Skeletal muscle satellite cell (primary cell): ENCODE data around the gene RNU5D-1.

Experiments
- H3K27me3 ChIP-seq: 2 replicates; pipeline ENCODE4 v1.7.0; 2013; ENCODE audit warnings: low read length; ENCODE audit not compliant: control insufficient read depth, insufficient read depth
- H3K36me3 ChIP-seq: 2 replicates; pipeline ENCODE4 v1.7.0; 2013; ENCODE audit warnings: mild to moderate bottlenecking, control low read depth, low read length; ENCODE audit not compliant: insufficient read depth
- H3K4me1 ChIP-seq: 2 replicates; pipeline ENCODE4 v1.7.0; 2013; ENCODE audit warnings: low read length; ENCODE audit not compliant: control insufficient read depth, insufficient read depth
- H3K4me2 ChIP-seq: 2 replicates; pipeline ENCODE4 v1.7.0; 2013; ENCODE audit warnings: mild to moderate bottlenecking, low read length
- H3K4me3 ChIP-seq: 2 replicates; pipeline ENCODE4 v1.7.0; 2013; ENCODE audit warnings: low read length
- H3K9ac ChIP-seq: 2 replicates; pipeline ENCODE4 v1.7.0; 2013; ENCODE audit warnings: mild to moderate bottlenecking, low read depth, low read length, moderate library complexity
- H3K9me3 ChIP-seq: replicated peaks from 2 replicates; pipeline ENCODE4 v1.7.0; 2013; ENCODE audit warnings: mild to moderate bottlenecking, control low read depth, low read length

Gene RNU5D-1

DNA sequence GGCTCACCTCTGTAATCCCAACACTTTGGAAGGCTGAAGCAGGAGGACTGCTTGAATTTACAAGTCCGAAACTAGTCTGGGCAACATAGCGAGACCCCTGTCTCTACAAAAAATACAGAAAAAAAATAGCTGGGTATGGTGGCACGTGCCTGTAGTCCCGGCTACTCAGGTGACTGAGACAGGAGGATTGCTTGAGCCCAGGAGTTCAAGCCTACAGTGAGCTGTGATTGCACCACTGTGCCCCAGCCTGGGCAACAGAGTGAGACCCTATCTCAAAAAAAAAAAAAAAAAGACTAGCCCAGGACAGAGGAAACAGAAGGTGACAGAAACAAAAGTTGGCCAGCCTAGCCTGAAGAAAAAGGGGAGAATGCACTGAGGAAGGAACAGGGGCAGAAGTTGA lies 35.3 kb downstream of the RNU5D-1 start:
- Histone ChIP-seq H3K36me3 (no peaks in the 10 kb centered on the region), H3K4me2 (no peak overlapping the region), H3K4me3 (no peak overlapping the region), H3K4me1 (no peaks in the 10 kb centered on the region), H3K27me3 (peaks cover 23% of the 10 kb centered on the region), H3K9me3 (no peaks in the 10 kb centered on the region), H3K9ac (no peak overlapping the region)

DNA sequence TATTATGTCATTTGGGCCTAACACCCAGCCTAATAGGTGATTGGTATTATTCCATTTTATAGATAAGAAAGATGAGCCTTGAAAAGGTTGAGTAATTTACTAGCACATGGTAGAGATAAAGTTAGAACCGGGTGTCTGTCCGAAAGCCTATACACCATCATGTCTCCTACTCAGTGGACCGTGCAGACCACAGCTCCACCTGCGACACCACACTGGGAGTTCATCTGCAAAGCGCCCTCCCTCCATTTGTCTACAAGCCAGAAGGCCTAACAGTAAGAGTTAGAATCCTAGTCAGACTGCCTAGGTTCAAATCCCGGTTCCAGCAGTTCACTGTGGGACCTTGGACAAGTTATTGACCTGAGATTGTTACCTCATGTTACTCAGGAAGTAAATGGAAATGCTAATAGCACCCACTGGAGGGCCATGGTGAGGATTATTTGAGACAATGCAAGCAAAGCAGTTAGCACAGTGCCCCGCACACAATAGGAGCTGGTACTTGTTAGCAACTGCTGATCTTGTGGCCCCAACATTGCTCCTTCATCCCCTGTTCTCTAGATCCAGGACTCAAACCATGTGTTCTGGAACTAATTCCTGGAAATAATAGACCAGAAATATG lies 36.0 kb downstream of the RNU5D-1 start:
- H3K36me3 ChIP-seq = no peaks in the 10 kb centered on the region
- H3K27me3 ChIP-seq = peaks cover 23% of the 10 kb centered on the region
- H3K9ac ChIP-seq = no peak overlapping the region
- no peak overlapping the region for H3K4me3 ChIP-seq
- H3K4me1 ChIP-seq = no peaks in the 10 kb centered on the region
- no peak overlapping the region for H3K4me2 ChIP-seq
- no peaks in the 10 kb centered on the region for H3K9me3 ChIP-seq

DNA sequence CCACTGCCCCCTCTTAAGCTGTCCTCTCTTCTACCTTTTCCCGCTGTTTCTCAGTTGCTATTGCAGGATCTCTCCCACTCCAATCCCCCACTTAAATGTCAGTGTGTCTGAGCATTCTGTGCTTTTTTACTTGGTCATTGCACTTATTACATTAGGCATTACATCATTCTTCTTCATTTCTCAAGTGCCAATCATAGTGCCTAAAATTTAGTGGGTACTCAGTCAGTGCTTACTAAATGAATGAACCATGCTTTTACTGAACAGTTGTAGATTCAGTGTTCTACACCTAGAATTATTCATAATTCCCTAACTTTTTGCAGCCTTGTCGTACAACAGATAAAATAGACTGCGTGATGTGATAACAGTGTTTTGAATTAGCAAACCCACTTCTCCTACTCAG lies 37.1 kb downstream of the RNU5D-1 start:
- H3K4me2 ChIP-seq = no peak overlapping the region
- no peak overlapping the region for H3K9ac ChIP-seq
- no peak overlapping the region for H3K4me3 ChIP-seq
- no peaks in the 10 kb centered on the region for H3K36me3 ChIP-seq
- H3K9me3 ChIP-seq = no peaks in the 10 kb centered on the region
- H3K4me1 ChIP-seq = no peaks in the 10 kb centered on the region
- peaks cover 23% of the 10 kb centered on the region for H3K27me3 ChIP-seq

DNA sequence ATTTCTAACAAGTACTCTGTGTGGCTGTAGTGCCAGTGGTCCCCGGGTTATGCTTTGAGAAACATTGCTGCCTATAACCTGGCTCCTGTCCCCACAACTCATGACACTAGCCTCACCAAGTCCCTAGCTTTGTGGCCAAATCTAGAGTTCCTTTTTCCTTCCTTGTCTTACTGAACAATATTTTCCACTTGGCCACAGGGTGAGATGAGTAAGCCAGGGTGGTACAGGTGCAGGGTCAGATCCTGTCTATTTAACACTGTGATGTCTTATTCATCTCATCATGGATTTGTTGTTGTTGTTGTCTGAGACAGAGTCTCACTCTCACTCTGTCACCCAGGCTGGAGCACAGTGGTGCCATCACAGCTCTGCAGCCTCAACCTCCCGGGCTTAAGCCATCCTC lies 37.8 kb downstream of the RNU5D-1 start:
- no peaks in the 10 kb centered on the region for H3K36me3 ChIP-seq
- no peaks in the 10 kb centered on the region for H3K9me3 ChIP-seq
- H3K27me3 ChIP-seq = peaks cover 24% of the 10 kb centered on the region
- H3K9ac ChIP-seq = no peak overlapping the region
- H3K4me2 ChIP-seq = no peak overlapping the region
- H3K4me1 ChIP-seq = no peaks in the 10 kb centered on the region
- H3K4me3 ChIP-seq = no peak overlapping the region

DNA sequence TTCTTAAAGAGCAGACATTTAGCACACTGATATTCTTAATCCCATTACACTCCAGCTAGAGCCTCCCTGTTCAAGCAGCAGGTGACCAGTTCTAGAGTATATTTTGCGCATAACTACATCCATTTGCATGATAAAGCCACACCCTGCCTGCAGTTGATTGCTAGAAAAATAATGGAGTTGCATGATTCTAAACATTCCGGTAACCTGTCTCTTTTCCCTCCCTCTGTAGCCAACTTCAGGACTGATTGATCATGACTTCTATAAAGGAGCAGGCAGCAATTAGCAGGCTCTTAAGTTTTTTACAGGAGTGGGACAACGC lies 41.6 kb downstream of the RNU5D-1 start:
- H3K4me1 ChIP-seq = no peaks in the 10 kb centered on the region
- H3K36me3 ChIP-seq = no peaks in the 10 kb centered on the region
- H3K9me3 ChIP-seq = no peaks in the 10 kb centered on the region
- peaks cover 15% of the 10 kb centered on the region for H3K27me3 ChIP-seq
- H3K4me2 ChIP-seq = no peak overlapping the region
- H3K9ac ChIP-seq = no peak overlapping the region
- no peak overlapping the region for H3K4me3 ChIP-seq

DNA sequence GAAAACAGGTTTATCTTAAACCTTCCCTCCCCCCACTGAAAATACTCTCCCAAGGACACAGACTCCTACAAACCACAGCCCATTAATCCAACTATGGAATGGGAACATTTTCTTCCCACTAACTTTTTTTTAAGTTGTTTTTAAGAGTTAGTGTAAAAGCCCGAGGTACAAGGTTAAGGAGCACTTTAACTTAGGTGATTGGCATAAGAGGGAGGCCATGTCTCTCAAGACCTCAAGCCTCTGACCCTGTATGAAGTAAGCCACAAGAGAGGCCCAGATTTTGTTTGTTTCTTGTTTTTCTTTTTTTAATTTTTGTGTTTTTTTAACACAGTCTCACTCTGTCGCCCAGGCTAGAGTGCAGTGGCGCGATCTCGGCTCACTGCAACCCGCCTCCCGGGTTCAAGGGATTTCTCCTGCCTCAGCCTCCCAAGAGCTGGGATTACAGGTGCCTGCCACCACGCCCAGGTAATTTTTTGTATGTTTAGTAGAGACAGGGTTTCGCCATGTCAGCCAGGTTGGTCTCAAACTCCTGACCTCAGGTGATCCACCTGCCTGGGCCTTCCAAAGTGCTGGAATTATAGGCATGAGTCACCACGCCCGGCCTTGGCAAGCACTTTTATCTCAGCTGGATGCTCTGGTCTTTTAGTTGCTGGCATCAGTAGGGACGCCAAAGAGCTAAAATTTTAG lies 42.1 kb downstream of the RNU5D-1 start:
- Histone ChIP-seq H3K36me3 (no peaks in the 10 kb centered on the region), H3K27me3 (peaks cover 15% of the 10 kb centered on the region), H3K9ac (no peak overlapping the region), H3K4me3 (no peak overlapping the region), H3K4me1 (no peaks in the 10 kb centered on the region), H3K4me2 (no peak overlapping the region), H3K9me3 (no peaks in the 10 kb centered on the region)

DNA sequence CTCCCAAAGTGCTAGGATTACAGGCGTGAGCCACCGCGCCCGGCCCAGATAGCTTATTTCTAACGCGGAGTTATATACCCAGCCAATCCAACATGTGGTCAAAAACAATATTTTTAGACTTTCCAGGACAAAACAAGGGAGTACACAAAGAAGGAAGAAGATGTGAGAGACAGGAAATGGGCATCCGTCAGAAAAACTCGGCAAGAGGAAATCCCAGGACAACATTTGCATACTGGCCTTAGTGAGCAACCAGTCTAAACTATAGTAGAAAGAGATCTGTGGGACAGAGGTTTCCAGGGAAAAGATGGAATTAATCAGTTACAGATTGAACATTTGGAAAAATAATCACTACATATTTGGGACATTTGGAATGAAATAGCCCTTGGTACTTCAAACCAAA lies 45.1 kb downstream of the RNU5D-1 start:
- H3K36me3 ChIP-seq = no peaks in the 10 kb centered on the region
- H3K27me3 ChIP-seq = peaks cover 6% of the 10 kb centered on the region
- no peak overlapping the region for H3K4me3 ChIP-seq
- no peaks in the 10 kb centered on the region for H3K9me3 ChIP-seq
- no peaks in the 10 kb centered on the region for H3K4me1 ChIP-seq
- H3K4me2 ChIP-seq = no peak overlapping the region
- H3K9ac ChIP-seq = no peak overlapping the region

DNA sequence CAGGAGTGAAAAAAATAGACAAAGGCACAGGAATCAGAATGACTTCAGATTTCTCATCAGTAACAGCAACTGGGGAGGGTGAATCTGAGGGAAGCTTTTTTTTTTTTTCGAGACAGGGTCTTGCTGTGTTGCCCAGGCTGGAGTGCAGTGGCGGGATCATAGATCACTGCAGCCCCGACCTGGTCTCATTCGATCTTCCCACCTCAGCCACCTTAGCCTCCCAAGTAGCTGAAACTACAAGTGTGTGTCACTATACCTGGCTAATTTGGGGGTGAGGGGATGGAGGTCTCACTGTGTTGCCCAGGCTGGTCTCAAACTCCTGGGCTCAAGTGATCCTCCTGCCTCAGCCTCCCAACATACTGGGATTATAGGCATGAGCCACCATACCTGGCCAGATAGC lies 45.8 kb downstream of the RNU5D-1 start:
- Histone ChIP-seq H3K36me3 (no peaks in the 10 kb centered on the region), H3K4me3 (no peak overlapping the region), H3K4me2 (no peak overlapping the region), H3K27me3 (peaks cover 6% of the 10 kb centered on the region), H3K9me3 (no peaks in the 10 kb centered on the region), H3K9ac (no peak overlapping the region), H3K4me1 (no peaks in the 10 kb centered on the region)

DNA sequence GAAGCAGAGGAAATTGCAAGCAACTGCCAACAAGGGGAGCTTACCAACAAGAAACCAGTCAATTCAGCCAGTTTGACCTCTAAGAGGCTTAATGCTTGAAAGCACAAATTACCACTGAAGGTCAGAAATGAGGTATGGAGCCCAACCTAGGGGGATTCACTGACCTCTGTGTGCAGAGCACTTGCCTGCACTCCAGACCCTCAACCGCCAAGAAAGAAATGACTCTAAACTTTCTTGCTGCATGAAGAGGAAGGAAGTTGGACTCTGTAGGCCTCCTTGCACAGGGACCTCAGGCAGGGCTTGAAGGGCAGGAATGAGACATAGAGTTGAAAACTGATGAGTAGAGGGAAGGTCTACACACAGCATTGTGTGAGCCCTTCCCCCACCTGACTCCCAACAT lies 46.4 kb downstream of the RNU5D-1 start:
- Histone ChIP-seq H3K4me3 (no peak overlapping the region), H3K36me3 (no peaks in the 10 kb centered on the region), H3K9me3 (no peaks in the 10 kb centered on the region), H3K9ac (no peak overlapping the region), H3K4me1 (no peaks in the 10 kb centered on the region), H3K4me2 (no peak overlapping the region), H3K27me3 (peaks cover 6% of the 10 kb centered on the region)

DNA sequence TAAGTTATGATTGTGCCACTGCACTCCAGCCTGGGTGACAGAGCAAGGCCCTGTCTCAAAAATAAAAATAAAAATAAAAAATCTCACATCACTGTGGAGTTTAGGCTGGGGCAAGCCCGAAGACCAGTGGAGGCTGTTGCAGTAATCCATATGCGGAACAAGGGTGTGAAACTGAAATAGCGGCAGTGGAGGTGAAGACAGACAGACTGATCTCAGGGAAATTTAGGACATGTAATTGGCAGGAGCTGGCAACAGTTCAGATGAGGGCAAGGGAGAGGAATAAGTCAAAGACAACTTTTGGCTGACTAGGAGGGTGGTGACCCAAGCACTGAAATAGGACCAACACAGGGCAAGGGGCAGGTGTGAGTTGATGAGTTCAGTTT lies 48.1 kb downstream of the RNU5D-1 start:
- no peaks in the 10 kb centered on the region for H3K36me3 ChIP-seq
- no peak overlapping the region for H3K4me3 ChIP-seq
- no peak overlapping the region for H3K9ac ChIP-seq
- no peaks in the 10 kb centered on the region for H3K4me1 ChIP-seq
- H3K4me2 ChIP-seq = no peak overlapping the region
- no peaks in the 10 kb centered on the region for H3K9me3 ChIP-seq
- H3K27me3 ChIP-seq = peaks cover under 1% of the 10 kb centered on the region

DNA sequence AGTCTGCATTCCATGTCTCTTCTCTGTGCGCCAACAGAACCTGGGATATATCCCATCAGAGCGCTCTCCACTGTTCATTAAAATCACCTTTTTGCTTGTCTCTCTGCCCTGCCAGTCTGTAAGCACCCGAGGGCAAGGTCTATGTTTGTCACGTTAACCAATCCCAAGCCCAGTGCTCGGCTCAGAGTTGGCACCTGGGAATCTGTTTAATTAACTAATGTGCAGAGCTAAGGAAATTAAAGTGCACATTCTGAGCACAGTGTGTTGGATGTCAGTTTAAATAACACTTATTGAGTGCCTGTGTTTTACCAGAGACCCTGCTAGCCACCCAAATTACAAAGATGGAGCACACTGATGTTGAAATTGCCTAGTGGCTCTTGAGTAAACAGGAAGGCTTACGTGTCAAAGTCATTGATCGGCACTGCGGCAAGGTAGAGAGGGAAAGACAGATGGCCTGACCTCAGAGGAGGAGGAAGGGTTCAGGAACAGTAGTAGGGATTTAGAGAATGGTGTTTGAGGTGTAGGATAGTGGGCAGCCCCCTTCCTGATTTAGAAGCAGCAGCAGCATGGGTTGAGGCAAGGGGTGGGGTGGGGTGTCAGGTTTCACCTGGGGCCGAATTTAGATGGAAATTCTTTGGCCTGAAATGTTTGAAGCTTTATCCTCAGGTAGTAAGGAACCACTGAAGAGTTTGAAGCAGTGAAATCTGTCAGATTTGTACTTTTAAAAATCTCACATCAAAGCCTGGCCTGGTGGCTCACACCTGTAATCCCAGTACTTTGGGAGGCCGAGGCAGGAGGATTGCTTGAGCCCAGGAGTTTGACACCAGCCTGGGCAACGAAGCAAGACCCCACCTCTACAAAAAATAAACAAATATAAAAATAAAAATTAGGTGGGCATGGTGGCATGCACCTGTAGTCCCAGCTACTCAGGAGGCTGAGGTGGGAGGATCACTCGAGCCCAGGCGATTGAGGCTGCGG lies 48.8 kb downstream of the RNU5D-1 start:
- Histone ChIP-seq H3K27me3 (no peaks in the 10 kb centered on the region), H3K4me3 (no peak overlapping the region), H3K36me3 (no peaks in the 10 kb centered on the region), H3K9me3 (no peaks in the 10 kb centered on the region), H3K4me2 (no peak overlapping the region), H3K4me1 (no peaks in the 10 kb centered on the region), H3K9ac (no peak overlapping the region)
